ENCODE results near the gene OR1I1.

DNA sequence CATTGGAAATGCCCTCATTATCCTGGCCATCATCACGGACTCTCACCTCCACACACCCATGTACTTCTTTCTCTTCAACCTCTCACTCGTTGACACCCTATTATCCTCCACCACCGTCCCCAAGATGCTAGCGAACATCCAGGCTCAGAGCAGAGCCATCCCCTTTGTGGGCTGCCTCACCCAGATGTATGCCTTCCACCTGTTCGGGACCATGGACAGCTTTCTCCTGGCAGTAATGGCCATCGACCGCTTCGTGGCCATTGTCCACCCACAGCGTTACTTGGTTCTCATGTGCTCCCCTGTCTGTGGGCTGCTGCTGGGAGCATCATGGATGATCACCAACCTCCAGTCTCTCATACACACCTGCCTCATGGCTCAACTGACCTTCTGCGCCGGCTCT lies 5.2 kb downstream of the OR1I1 start:
- TF ChIP-seq, protein P1, sequence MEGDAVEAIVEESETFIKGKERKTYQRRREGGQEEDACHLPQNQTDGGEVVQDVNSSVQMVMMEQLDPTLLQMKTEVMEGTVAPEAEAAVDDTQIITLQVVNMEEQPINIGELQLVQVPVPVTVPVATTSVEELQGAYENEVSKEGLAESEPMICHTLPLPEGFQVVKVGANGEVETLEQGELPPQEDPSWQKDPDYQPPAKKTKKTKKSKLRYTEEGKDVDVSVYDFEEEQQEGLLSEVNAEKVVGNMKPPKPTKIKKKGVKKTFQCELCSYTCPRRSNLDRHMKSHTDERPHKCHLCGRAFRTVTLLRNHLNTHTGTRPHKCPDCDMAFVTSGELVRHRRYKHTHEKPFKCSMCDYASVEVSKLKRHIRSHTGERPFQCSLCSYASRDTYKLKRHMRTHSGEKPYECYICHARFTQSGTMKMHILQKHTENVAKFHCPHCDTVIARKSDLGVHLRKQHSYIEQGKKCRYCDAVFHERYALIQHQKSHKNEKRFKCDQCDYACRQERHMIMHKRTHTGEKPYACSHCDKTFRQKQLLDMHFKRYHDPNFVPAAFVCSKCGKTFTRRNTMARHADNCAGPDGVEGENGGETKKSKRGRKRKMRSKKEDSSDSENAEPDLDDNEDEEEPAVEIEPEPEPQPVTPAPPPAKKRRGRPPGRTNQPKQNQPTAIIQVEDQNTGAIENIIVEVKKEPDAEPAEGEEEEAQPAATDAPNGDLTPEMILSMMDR (IDR thresholded peaks at IDR 0.05) = no peak
- TF ChIP-seq EZH2 (IDR thresholded peaks at IDR 0.05) (no peak), EZH2phosphoT487 (IDR thresholded peaks at IDR 0.05) (no peak)
